WTC11 (cell line): ENCODE results near the gene SPRR2A. TPM values are rescaled to one million over a fixed set of nuclear protein-coding genes. Genes with fewer than 3 reads are reported as not detected.

ENCODE experiments used
- ATAC-seq: fragments of 200-7000 bp; cut with Tn5 transposase; 2 replicates; pipeline ENCODE4 v1.10.0; 2021; ENCODE audit warnings: mild to moderate bottlenecking, moderate library complexity
- CTCF ChIA-PET: fragments of 300-600 bp; sonication (Branson Sonifier 250); formaldehyde crosslinking; loops from one replicate; lab custom pipeline; 2021; ENCODE audit warnings: antibody characterized with exemption; lab: Charles Lee
- POLR2A ChIA-PET: fragments of 350-600 bp; sonication (Branson Sonifier 250); formaldehyde crosslinking; loops from one replicate; lab custom pipeline; 2021; ENCODE audit warnings: antibody characterized with exemption; lab: Charles Lee
- DNase-seq: peaks from one replicate; pipeline ENCODE4 v3.0.0; 2021; ENCODE audit warnings: low spot score
- H3K27ac Mint-ChIP-seq: 2 replicates; pipeline ENCODE4 v1.8.0; 2021; ENCODE audit warnings: mixed read lengths
- H3K27me3 Mint-ChIP-seq: 2 replicates; pipeline ENCODE4 v1.8.0; 2021; ENCODE audit warnings: low read depth, mild to moderate bottlenecking, moderate library complexity, mixed read lengths
- H3K36me3 Mint-ChIP-seq: 2 replicates; pipeline ENCODE4 v1.8.0; 2021; ENCODE audit warnings: mixed read lengths
- H3K4me1 Mint-ChIP-seq: 2 replicates; pipeline ENCODE4 v1.8.0; 2022; ENCODE audit warnings: mixed read lengths
- H3K4me3 Mint-ChIP-seq: 2 replicates; pipeline ENCODE4 v1.8.0; 2021; ENCODE audit warnings: mild to moderate bottlenecking, moderate library complexity, mixed read lengths
- H3K9me3 Mint-ChIP-seq: 2 replicates; pipeline ENCODE4 v1.8.0; 2021; ENCODE audit warnings: mixed read lengths
- AR ChIP-seq: fragments of 250-450 bp; sonication (Bioruptor Pico); IDR thresholded peaks from 2 replicates; pipeline ENCODE4 v1.9.0; 2021; ENCODE audit warnings: mild to moderate bottlenecking
- ATF1 ChIP-seq: sonication (generic); formaldehyde crosslinking; IDR thresholded peaks from 2 replicates; pipeline ENCODE4 v1.8.1; 2023; ENCODE audit warnings: mild to moderate bottlenecking, moderate library complexity, missing genetic modification reagents
- CBFB ChIP-seq: sonication (generic); formaldehyde crosslinking; IDR thresholded peaks from 2 replicates; pipeline ENCODE4 v1.8.1; 2022; ENCODE audit warnings: mild to moderate bottlenecking, low read depth, missing genetic modification reagents
- CDX4 ChIP-seq: fragments of 250-450 bp; sonication (Bioruptor Pico); IDR thresholded peaks from 2 replicates; pipeline ENCODE4 v1.9.0; 2021; ENCODE audit warnings: moderate library complexity, mild to moderate bottlenecking, inconsistent platforms, borderline replicate concordance
- CREM ChIP-seq: sonication (generic); formaldehyde crosslinking; IDR thresholded peaks from 2 replicates; pipeline ENCODE4 v1.8.1; 2022; ENCODE audit warnings: mild to moderate bottlenecking, missing genetic modification reagents, moderate library complexity
- ETV6 ChIP-seq: sonication (generic); formaldehyde crosslinking; IDR thresholded peaks from 2 replicates; pipeline ENCODE4 v1.8.1; 2022; ENCODE audit warnings: mild to moderate bottlenecking, missing genetic modification reagents
- GABPB1 ChIP-seq: sonication (generic); formaldehyde crosslinking; IDR thresholded peaks from 2 replicates; pipeline ENCODE4 v1.8.1; 2023; ENCODE audit warnings: mild to moderate bottlenecking, missing genetic modification reagents
- GTF2I ChIP-seq: fragments of 250-450 bp; sonication (Bioruptor Pico); conservative IDR thresholded peaks from 2 replicates; pipeline ENCODE4 v1.4.0; 2021; ENCODE audit warnings: mild to moderate bottlenecking
- PRDM15 ChIP-seq: sonication (generic); formaldehyde crosslinking; IDR thresholded peaks from 2 replicates; pipeline ENCODE4 v1.8.0; 2022; ENCODE audit warnings: missing genetic modification reagents
- PREB ChIP-seq: sonication (generic); formaldehyde crosslinking; IDR thresholded peaks from 2 replicates; pipeline ENCODE4 v1.8.1; 2022; ENCODE audit warnings: mild to moderate bottlenecking, missing genetic modification reagents, moderate library complexity, borderline replicate concordance
- PRRX2 ChIP-seq: fragments of 250-450 bp; sonication (Bioruptor Pico); IDR thresholded peaks from 2 replicates; pipeline ENCODE4 v1.8.0; 2021; ENCODE audit warnings: mild to moderate bottlenecking
- SOX15 ChIP-seq: fragments of 250-450 bp; sonication (Bioruptor Pico); IDR thresholded peaks from 2 replicates; pipeline ENCODE4 v1.9.0; 2021; ENCODE audit warnings: mild to moderate bottlenecking
- TCF7 ChIP-seq: sonication (generic); formaldehyde crosslinking; IDR thresholded peaks from 2 replicates; pipeline ENCODE4 v1.8.0; 2022; ENCODE audit warnings: mild to moderate bottlenecking, low read depth, missing genetic modification reagents, moderate library complexity
- TEAD1 ChIP-seq: sonication (generic); formaldehyde crosslinking; IDR thresholded peaks from 2 replicates; pipeline ENCODE4 v1.8.0; 2022; ENCODE audit warnings: mild to moderate bottlenecking, missing genetic modification reagents
- TP53 ChIP-seq: sonication (generic); formaldehyde crosslinking; IDR thresholded peaks from 2 replicates; pipeline ENCODE4 v1.8.1; 2023; ENCODE audit warnings: mild to moderate bottlenecking, missing genetic modification reagents
- ZBTB43 ChIP-seq: sonication (generic); formaldehyde crosslinking; IDR thresholded peaks from 2 replicates; pipeline ENCODE4 v1.8.1; 2023; ENCODE audit warnings: mild to moderate bottlenecking, missing genetic modification reagents
- ZNF263 ChIP-seq: sonication (generic); formaldehyde crosslinking; IDR thresholded peaks from 2 replicates; pipeline ENCODE4 v1.8.1; 2022; ENCODE audit warnings: low read depth, mild to moderate bottlenecking, moderate library complexity, missing genetic modification reagents
- ZNF281 ChIP-seq: sonication (generic); formaldehyde crosslinking; IDR thresholded peaks from 2 replicates; pipeline ENCODE4 v1.8.0; 2023; ENCODE audit warnings: mild to moderate bottlenecking, missing genetic modification reagents
- ZSCAN18 ChIP-seq: fragments of 250-450 bp; sonication (Bioruptor Pico); IDR thresholded peaks from 2 replicates; pipeline ENCODE4 v2.1.2; 2022; ENCODE audit warnings: mild to moderate bottlenecking, moderate library complexity
- total RNA-seq: library from RNA; stranded (reverse); gene quantifications from 3 replicates; pipeline ENCODE4 v1.2.3, GENCODE V29; 2021

SPRR2A gene
- total RNA-seq, 1 experiment from 2014 or later, result not detected

GRCh38 chr1:153099461-153100045, 42.2 kb upstream of the SPRR2A start (continued):
- TF ChIP-seq ZBTB43, result no peak
- TF ChIP-seq PRDM15, result no peak
- no peak for TF ChIP-seq CREM (CRISPR knock-in tag)

- Mint-ChIP-seq H3K36me3 (no peaks in the 10 kb centered on the region), H3K27me3 (no peaks in the 10 kb centered on the region), H3K9me3 (peaks cover 5% of the 10 kb centered on the region; the same call in 1 of the 2 replicates), H3K4me3 (no peak overlapping the region), H3K27ac (no peak overlapping the region), H3K4me1 (no peaks in the 10 kb centered on the region)
- ChIA-PET CTCF (interaction anchor here (0.6 kb wide), 1 partner anchor 187 kb away, joined by 3 read pairs; no protein-coding TSS in a partner anchor), POLR2A (no interaction called here)
- no peak for TF ChIP-seq GTF2I (CRISPR knock-in tag)
- no peak for TF ChIP-seq ZNF281 (CRISPR knock-in tag)
- no peak for TF ChIP-seq CDX4
- no peak for TF ChIP-seq ATF1 (CRISPR knock-in tag)
- no peak for TF ChIP-seq PRRX2 (CRISPR knock-in tag)
- TF ChIP-seq GABPB1 (CRISPR knock-in tag), result no peak
- no peak for TF ChIP-seq ETV6
- TF ChIP-seq CREM (CRISPR knock-in tag), result no peak
- no peak for TF ChIP-seq ZNF263
- TF ChIP-seq AR (CRISPR knock-in tag), result no peak
- TF ChIP-seq ZSCAN18 (CRISPR knock-in tag), result no peak
- TF ChIP-seq SOX15, result no peak
- no peak for TF ChIP-seq TP53 (CRISPR knock-in tag)
- no peak for TF ChIP-seq TCF7 (CRISPR knock-in tag)
- TF ChIP-seq CBFB, result no peak
- TF ChIP-seq TEAD1, result no peak
- TF ChIP-seq PREB (CRISPR knock-in tag), result no peak
- DNase-seq (no peak), ATAC-seq (no peak)
Observed at GRCh38 chr1:153095764-153096163, 38.5 kb upstream of the SPRR2A start.
